GM19239 (cell line): Measurements from ENCODE around the gene DHX38.
"Not testable (repeated sequence)": the region's sequence is repeated elsewhere in the genome, so short reads cannot be mapped to it uniquely, and the experiment has no call there.

ENCODE experiments used
- DNase-seq: peaks from one replicate; pipeline ENCODE4 v3.0.0; 2011; ENCODE audit warnings: low spot score; ENCODE audit not compliant: insufficient read length
- FAIRE-seq: peaks from 2 replicates; lab custom pipeline; 2011; peaks lifted over from hg19 to GRCh38; lab: Jason Lieb, UNC

The DHX38 gene

DNA sequence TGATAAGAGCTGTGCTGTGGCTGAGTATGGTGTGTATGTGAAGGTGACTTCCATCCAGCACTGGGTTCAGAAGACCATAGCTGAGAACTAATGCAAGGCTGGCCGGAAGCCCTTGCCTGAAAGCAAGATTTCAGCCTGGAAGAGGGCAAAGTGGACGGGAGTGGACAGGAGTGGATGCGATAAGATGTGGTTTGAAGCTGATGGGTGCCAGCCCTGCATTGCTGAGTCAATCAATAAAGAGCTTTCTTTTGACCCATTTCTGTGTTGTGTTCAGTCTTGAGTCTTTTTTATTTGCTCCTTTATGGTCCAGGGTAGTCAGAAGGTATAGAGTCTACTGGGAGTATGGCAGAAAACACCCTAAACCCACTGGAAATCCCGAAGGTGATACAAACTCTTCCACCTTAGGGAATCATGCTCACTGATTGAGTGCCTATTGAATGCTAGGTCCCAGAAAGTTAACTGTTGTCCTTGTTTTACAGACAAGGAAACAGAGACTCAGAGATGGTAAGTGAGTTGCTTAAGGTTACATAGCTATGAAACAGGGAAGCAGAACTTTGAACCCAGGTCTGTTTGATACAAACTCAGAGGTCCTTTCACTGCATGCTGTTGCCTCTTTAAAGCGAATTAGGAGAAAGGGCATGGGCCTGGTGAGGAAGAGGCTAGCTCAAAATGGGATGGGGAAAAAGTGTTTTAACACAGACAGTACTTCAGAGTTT is 16.5 kb upstream of the DHX38 start:
- not testable (repeated sequence) for FAIRE-seq

DNA sequence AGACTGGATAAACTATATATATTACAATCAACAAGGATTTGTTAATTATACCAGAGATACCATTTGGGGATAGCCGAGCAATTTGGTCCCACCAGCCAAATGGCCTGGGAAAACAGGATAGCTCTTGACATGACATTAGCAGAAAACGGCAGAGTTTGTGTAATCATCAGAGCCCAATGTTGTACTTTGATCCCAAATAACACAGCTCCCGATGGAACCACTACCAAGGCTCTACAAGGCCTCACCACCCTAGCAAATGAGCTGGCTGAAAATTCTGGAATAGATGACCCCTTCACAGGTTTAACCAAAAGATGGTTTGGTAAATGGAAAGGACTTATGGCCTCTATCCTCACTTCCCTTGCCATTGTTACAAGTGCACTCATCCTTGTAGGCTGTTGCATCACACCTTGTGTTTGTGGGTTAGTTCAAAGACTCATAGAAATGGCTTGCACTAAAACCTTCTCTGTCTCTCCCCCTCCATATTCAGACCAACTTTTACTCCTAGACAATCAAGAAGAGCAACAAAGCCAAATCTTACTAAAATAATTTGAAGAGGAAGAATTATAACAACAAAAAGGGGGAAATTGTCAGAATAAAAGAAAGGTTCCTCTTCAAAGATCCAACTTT is 9.8 kb upstream of the DHX38 start:
- DNase-seq, result no peak
- FAIRE-seq, result no peak

More for the DNA sequence above, 16.5 kb upstream of the DHX38 start:
- not testable (repeated sequence) for DNase-seq

DNA sequence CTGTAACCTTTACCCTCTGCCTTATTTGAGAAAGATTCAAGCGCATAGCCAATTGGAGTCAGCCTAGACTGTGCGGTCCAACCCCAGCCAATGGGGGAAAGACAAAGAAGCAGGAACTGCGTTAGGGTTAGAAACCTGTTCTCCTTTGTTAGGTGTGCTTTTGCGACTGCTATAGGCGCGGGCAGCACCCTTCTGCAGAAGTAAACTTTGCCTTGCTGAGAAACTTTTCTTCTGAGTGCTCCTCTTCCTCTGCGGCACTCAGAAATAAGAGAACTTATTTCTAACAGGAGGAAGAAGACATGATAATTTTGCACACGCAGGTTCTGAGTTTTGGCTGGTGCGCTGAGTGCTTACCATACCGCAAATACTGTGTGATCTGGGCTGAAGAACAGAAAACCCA is 9.2 kb upstream of the DHX38 start:
- no peak for DNase-seq
- no peak for FAIRE-seq

DNA sequence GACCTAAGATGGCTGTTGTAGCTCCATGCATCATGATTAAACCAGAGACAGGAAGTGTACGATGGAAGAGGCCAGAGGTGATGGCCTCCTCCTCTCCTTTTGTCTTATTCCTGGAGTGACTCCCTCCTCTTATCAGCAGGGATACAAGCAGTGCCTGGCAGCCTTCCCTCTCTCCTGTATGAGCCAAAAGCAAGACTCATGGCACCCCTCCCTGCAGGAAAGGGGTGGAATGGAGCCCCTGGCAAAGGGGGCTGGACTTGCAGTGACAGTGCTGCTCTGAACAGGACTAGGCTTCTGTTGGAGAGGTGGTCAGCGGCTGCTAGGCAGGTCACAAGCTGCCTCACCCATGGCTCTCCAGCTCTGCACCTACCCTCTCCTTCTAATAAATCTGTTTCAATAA is 8.6 kb upstream of the DHX38 start:
- FAIRE-seq (no peak), DNase-seq (no peak)

- FAIRE-seq (no peak), DNase-seq (no peak)
Observed at GRCh38 chr16:72091217-72091616, 2.4 kb upstream of the DHX38 start.

GRCh38 chr16:72092832-72093447 is 707 bp upstream of the DHX38 start:
- FAIRE-seq, result peak; percentile 65
- DNase-seq, result no peak

DNA sequence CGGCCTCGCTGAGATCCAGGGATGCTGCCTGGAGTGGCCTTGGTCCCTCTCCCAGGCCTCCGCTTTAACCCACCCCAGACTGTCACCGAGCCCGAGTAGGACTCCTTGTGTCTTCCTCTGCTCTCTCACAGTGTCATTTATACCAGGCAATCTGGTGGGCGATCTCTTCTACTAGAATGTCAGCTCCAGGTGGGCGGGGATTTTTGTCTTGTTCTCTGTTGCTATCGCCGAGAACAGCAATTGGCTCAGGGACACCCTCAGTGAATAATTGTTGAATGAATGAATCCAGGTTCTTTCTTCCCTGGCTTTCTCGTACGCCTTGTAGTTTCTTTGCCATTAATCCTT is 591 bp downstream of the DHX38 start:
- DNase-seq (no peak), FAIRE-seq (no peak)

DNA sequence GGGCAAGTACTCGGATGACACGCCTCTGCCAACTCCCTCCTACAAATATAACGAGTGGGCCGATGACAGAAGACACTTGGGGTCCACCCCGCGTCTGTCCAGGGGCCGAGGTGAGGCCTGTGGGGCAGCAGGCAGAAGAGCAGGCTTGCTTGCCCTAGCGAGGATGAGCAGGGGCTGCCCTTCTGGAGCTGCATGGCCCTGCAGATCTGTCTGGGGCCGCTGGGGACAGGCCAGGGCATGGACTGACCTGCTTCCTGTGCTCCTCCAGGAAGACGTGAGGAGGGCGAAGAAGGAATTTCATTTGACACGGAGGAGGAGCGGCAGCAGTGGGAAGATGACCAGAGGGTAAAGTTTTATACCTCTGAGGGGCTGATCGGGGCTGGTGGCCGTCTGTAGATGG is 5.3 kb downstream of the DHX38 start:
- FAIRE-seq (no peak), DNase-seq (no peak)

DNA sequence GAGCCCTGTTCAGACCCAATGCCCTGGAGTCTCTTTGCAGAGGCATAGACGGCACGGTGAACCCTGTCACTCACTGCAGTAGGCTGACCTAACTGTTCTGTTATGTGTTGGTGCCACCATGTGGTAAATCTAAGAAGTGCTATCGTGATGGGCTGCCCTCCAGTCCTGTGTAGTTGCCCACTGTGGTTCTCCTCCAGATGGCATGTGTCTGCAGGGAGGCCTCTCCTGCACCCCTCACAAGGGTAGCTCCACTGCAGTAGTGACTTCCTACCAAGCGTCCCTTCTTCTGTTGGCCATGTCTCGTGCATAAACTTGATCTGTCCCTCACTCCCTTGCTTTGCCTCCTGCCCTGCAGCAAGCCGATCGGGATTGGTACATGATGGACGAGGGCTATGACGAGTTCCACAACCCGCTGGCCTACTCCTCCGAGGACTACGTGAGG is 5.8 kb downstream of the DHX38 start:
- DNase-seq, result peak; percentile 33
- FAIRE-seq, result peak; percentile 83

GRCh38 chr16:72101195-72101594 is 7.5 kb downstream of the DHX38 start:
- FAIRE-seq, result no peak

GRCh38 chr16:72104905-72105304 is 11.3 kb downstream of the DHX38 start:
- no peak for DNase-seq
- FAIRE-seq, result no peak

More at GRCh38 chr16:72101195-72101594, 7.5 kb downstream of the DHX38 start:
- DNase-seq, result no peak

GRCh38 chr16:72105978-72106377 is 12.3 kb downstream of the DHX38 start:
- FAIRE-seq (no peak), DNase-seq (no peak)

GRCh38 chr16:72107371-72107770 is 13.7 kb downstream of the DHX38 start:
- no peak for DNase-seq
- no peak for FAIRE-seq

DNA sequence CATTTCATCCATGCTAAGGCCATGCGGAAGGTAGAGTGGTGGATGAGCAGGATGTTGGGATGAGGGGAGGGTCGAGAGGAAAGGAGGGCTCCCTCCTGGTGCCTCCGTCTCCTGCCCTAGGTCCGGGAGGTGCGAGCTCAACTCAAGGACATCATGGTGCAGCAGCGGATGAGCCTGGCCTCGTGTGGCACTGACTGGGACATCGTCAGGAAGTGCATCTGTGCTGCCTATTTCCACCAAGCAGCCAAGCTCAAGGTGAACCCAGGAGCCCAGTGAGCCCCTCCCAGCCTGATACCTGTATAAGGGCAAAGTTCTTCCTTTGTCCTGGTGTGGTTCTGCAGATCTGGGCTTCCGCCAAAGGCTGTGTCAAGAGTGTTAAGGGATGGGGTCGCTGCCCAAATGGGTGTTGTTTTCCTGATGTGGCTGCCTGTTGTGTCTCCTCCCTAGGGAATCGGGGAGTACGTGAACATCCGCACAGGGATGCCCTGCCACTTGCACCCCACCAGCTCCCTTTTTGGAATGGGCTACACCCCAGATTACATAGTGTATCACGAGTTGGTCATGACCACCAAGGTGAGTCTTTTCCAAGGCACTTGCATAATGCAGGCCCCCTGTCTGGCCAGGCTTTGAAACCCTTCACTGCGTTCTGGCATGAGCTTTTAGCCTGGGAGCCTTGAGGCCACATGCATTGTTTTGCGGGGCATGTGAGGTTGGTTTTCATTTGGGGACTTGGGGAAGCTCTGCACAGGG is 14.9 kb downstream of the DHX38 start:
- no peak for FAIRE-seq
- DNase-seq, result no peak

- FAIRE-seq (no peak), DNase-seq (no peak)
Observed at GRCh38 chr16:72109300-72109699, 15.7 kb downstream of the DHX38 start.

GRCh38 chr16:72109966-72110530 is 16.4 kb downstream of the DHX38 start:
- DNase-seq (no peak), FAIRE-seq (no peak)

- DNase-seq, result no peak
- FAIRE-seq, result no peak
Observed at GRCh38 chr16:72110662-72111615, 17.3 kb downstream of the DHX38 start.

DNA sequence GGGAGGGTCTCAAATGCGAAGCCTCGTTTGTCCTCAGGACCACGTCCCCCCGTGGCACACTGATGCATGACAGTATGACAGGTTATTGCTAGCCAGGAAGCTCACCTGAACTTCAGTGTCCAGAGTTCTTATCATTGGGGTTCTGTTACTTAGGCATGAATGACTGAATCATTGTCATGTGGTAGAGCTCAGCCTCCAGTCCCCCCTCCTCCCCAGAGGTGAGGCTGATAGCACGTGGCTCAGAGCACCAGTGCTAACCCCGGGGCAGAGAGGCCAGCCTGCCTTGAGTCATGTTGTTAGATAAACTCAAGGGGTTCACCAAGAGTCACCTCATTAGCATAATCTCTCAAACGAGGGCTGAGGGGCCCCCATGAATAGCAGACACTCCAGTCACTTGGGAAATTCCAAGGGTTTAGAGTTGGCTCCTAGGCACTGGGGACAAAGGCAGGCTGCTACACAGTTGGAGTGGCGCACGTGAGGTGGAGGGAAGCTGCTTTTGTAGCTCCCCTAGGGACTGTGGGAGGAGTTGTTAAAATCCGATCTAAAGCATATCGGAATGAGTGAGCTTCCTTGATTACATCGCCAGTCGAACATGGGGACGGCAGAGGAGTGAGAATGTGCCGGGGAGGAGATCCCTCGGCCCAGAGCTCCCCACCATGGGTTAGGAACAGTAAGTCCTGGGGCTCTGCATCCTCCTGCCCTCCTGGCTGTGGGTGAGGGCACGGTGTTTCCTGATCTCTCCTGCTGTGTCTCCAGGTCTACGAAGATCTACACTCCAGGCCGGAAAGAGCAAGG is 18.2 kb downstream of the DHX38 start:
- DNase-seq, result no peak
- FAIRE-seq, result no peak

DNA sequence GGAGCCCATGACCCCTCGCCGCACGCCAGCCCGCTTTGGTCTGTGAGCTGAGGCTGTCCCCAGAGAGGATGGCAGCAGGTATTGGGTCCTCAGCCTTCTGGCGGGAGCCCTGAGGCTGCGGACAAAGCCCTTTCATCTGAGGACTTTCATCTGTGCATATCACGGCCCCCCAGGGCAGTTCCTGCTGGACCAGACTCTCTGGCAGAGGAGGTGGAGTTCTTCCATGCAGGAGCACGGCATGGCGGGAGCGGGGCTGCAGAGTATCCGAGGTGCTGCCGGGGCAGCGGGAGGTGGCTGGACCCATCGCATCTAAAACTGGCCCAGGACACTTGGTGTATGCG is 18.8 kb downstream of the DHX38 start:
- FAIRE-seq (no peak), DNase-seq (no peak)
